Liver (tissue), 9 donors: ENCODE measurements around the gene KYAT1. TPM values are rescaled to one million over a fixed set of nuclear protein-coding genes. Genes with fewer than 3 reads are reported as not detected.

Source experiments
- DNase-seq: peaks from one replicate; pipeline ENCODE4 v3.0.0-alpha.2; 2017; ENCODE audit warnings: low spot score
- H3K27ac ChIP-seq, 2 donors: one replicate each; pipeline ENCODE4 v1.7.0; 2013; ENCODE audit warnings: inconsistent platforms in 2 of 2, low read length in 2 of 2, control low read depth in 1 of 2, low read depth in 1 of 2, mild to moderate bottlenecking in 1 of 2
- H3K27me3 ChIP-seq, 4 donors: one replicate each; pipeline versions ENCODE4 v1.6.1 to v1.7.0; 2013; ENCODE audit warnings: low read length in 3 of 4, inconsistent platforms in 1 of 4, mild to moderate bottlenecking in 1 of 4, moderate library complexity in 1 of 4; ENCODE audit not compliant: control insufficient read depth in 4 of 4, insufficient read depth in 4 of 4
- H3K36me3 ChIP-seq, 4 donors: one replicate each; pipeline versions ENCODE4 v1.6.1 to v1.7.0; 2013; ENCODE audit warnings: low read length in 3 of 4, mild to moderate bottlenecking in 3 of 4, low read depth in 1 of 4, moderate library complexity in 1 of 4; ENCODE audit not compliant: control insufficient read depth in 4 of 4, insufficient read depth in 3 of 4
- H3K4me1 ChIP-seq, 4 donors: one replicate each; pipeline versions ENCODE4 v1.6.1 to v1.7.0; 2013; ENCODE audit warnings: low read length in 3 of 4, mild to moderate bottlenecking in 3 of 4, moderate library complexity in 1 of 4; ENCODE audit not compliant: control insufficient read depth in 4 of 4, insufficient read depth in 4 of 4
- H3K4me3 ChIP-seq, 3 donors: one replicate each; pipeline versions ENCODE4 v1.6.1 to v1.7.0; 2013; ENCODE audit warnings: low read length in 3 of 3, control low read depth in 1 of 3, low read depth in 1 of 3, mild to moderate bottlenecking in 1 of 3
- H3K9ac ChIP-seq, 2 donors: one replicate each; pipeline ENCODE4 v1.7.0; 2013; ENCODE audit warnings: low read length in 2 of 2, mild to moderate bottlenecking in 2 of 2, moderate library complexity in 2 of 2, control low read depth in 1 of 2, low read depth in 1 of 2
- H3K9me3 ChIP-seq, 4 donors: one replicate each; pipeline versions ENCODE4 v1.6.1 to v1.7.0; 2013; ENCODE audit warnings: low read length in 3 of 4; ENCODE audit not compliant: control insufficient read depth in 4 of 4
- ATF3 ChIP-seq: IDR thresholded peaks from 2 replicates; pipeline ENCODE4 v1.6.1; 2016; ENCODE audit warnings: antibody characterized with exemption
- GABPA ChIP-seq, 2 donors: IDR thresholded peaks in 1 of 2; conservative IDR thresholded peaks in 1 of 2; 2 replicates each; pipeline ENCODE4 v1.6.1; 2016; ENCODE audit warnings: antibody characterized with exemption in 2 of 2, mild to moderate bottlenecking in 1 of 2, moderate library complexity in 1 of 2
- JUND ChIP-seq, 2 donors: IDR thresholded peaks; 2 replicates each; pipeline ENCODE4 v1.6.1; 2016; ENCODE audit warnings: antibody characterized with exemption in 2 of 2
- NR2F2 ChIP-seq: IDR thresholded peaks from 2 replicates; pipeline ENCODE4 v1.6.1; 2016; ENCODE audit warnings: antibody characterized with exemption
- REST ChIP-seq: IDR thresholded peaks from 2 replicates; pipeline ENCODE4 v1.6.1; 2016; ENCODE audit warnings: antibody characterized with exemption, mild to moderate bottlenecking
- RXRA ChIP-seq, 2 donors: IDR thresholded peaks; 2 replicates each; pipeline ENCODE4 v1.6.1; 2017 to 2018; ENCODE audit warnings: antibody characterized with exemption in 2 of 2, mild to moderate bottlenecking in 1 of 2
- SP1 ChIP-seq: IDR thresholded peaks from 2 replicates; pipeline ENCODE4 v1.6.1; 2018; ENCODE audit warnings: antibody characterized with exemption, mild to moderate bottlenecking
- TAF1 ChIP-seq: conservative IDR thresholded peaks from 2 replicates; pipeline ENCODE4 v1.6.1; 2016; ENCODE audit warnings: antibody characterized with exemption, mild to moderate bottlenecking
- YY1 ChIP-seq: IDR thresholded peaks from 2 replicates; pipeline ENCODE4 v1.6.1; 2016; ENCODE audit warnings: antibody characterized with exemption, mild to moderate bottlenecking
- WGBS: extraction: QIAGEN DNeasy Blood & Tissue Kit; methylation state at CpG from one replicate; pipeline ENCODE4 v1.1.7; 2013; 5-methylcytosine and 5-hydroxymethylcytosine counted together
- polyA plus RNA-seq, 2 donors: library from polyadenylated mRNA; stranded (reverse) in 1 of 2; unstranded in 1 of 2; fragments of 200-250 nt in 1 of 2; fragments of >200 nt in 1 of 2; fragmentation: Nextera tagmentation in 1 of 2; extraction: Ambion mirVana in 1 of 2; gene quantifications; one replicate each; pipeline versions ENCODE4 v1.2.1 to v1.2.3, GENCODE V29; 2013 to 2015
- total RNA-seq, 2 donors: library from RNA; depleted of rRNA; stranded (reverse); fragments of >200 nt; gene quantifications; one replicate each; pipeline ENCODE4 v1.2.3, GENCODE V29; 2014
- TF ChIP-seq, protein P1 (sequence below): fragments of 150-350 bp; IDR thresholded peaks from 2 replicates; pipeline ENCODE4 v1.5.1; 2017; ENCODE audit warnings: improper control_type of control experiment, low read depth, low read length; ENCODE audit not compliant: missing input control
- TF ChIP-seq, protein P2 (sequence below): IDR thresholded peaks from 2 replicates; pipeline ENCODE4 v1.6.1; 2016; ENCODE audit warnings: antibody characterized with exemption
- donor health status: healthy.
- donor health status: healthy.
- donor health status: healthy.
- donor health status: healthy.
- donor health status: healthy.

Gene KYAT1
- total and polyA plus RNA-seq, 4 donors, result 3.8 to 8.1 (median 7.4) TPM

GRCh38 chr9:128840524-128840923 is 41.2 kb downstream of the KYAT1 start:
- Histone ChIP-seq H3K4me3 (no peak overlapping the region), H3K27me3 (no peaks in the 10 kb centered on the region), H3K9ac (no peak overlapping the region), H3K9me3 (no peaks in the 10 kb centered on the region), H3K4me1 (peaks cover 0 to 6% (median 1%) of the 10 kb centered on the region in 4 donors), H3K27ac (no peak overlapping the region), H3K36me3 (peaks cover 0 to 10% (median 5%) of the 10 kb centered on the region in 4 donors)
- TF ChIP-seq, protein P1, sequence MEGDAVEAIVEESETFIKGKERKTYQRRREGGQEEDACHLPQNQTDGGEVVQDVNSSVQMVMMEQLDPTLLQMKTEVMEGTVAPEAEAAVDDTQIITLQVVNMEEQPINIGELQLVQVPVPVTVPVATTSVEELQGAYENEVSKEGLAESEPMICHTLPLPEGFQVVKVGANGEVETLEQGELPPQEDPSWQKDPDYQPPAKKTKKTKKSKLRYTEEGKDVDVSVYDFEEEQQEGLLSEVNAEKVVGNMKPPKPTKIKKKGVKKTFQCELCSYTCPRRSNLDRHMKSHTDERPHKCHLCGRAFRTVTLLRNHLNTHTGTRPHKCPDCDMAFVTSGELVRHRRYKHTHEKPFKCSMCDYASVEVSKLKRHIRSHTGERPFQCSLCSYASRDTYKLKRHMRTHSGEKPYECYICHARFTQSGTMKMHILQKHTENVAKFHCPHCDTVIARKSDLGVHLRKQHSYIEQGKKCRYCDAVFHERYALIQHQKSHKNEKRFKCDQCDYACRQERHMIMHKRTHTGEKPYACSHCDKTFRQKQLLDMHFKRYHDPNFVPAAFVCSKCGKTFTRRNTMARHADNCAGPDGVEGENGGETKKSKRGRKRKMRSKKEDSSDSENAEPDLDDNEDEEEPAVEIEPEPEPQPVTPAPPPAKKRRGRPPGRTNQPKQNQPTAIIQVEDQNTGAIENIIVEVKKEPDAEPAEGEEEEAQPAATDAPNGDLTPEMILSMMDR, result no peak
- TF ChIP-seq REST (no peak), SP1 (no peak), ATF3 (no peak)
- 96% methylated on average over 1 of the region's 1 CpG for WGBS
- no peak for DNase-seq

- TF ChIP-seq JUND (IDR thresholded peaks at IDR 0.05), result no peak
- no peak for TF ChIP-seq REST
- no peak for TF ChIP-seq TAF1
- TF ChIP-seq GABPA (IDR thresholded peaks at IDR 0.05 in 1 of 2, conservative IDR thresholded peaks at IDR 0.05 in 1 of 2), result no peak
- TF ChIP-seq NR2F2, result no peak
- TF ChIP-seq YY1, result no peak
- TF ChIP-seq, protein P2, sequence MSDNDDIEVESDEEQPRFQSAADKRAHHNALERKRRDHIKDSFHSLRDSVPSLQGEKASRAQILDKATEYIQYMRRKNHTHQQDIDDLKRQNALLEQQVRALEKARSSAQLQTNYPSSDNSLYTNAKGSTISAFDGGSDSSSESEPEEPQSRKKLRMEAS, result no peak
- TF ChIP-seq RXRA (IDR thresholded peaks at IDR 0.05), result no peak
- no peaks in the 10 kb centered on the region for H3K9me3 ChIP-seq
- H3K4me1 ChIP-seq, result peaks cover 0 to 6% (median 1%) of the 10 kb centered on the region in 4 donors
- H3K27ac ChIP-seq, result no peak overlapping the region
- H3K36me3 ChIP-seq, result peaks cover 0 to 17% (median 7%) of the 10 kb centered on the region in 4 donors
- 80% methylated on average over 3 of the region's 3 CpGs for WGBS
- no peak overlapping the region for H3K9ac ChIP-seq
- no peak for DNase-seq
- H3K27me3 ChIP-seq, result no peaks in the 10 kb centered on the region
- no peak overlapping the region for H3K4me3 ChIP-seq
These were observed 43.4 kb downstream of the KYAT1 start for GRCh38 chr9:128838338-128838737.
